Measurements from ENCODE around the gene RIN2. TPM values are rescaled to one million over a fixed set of nuclear protein-coding genes. Genes with fewer than 3 reads are reported as not detected.
A peak's percentile ranks its signal among the peaks of the same experiment; 100 is the strongest.

The RIN2 gene
- total RNA-seq, 4 donors from 2014 or later = 68.2 to 87.2 (median 79.6) TPM

DNA sequence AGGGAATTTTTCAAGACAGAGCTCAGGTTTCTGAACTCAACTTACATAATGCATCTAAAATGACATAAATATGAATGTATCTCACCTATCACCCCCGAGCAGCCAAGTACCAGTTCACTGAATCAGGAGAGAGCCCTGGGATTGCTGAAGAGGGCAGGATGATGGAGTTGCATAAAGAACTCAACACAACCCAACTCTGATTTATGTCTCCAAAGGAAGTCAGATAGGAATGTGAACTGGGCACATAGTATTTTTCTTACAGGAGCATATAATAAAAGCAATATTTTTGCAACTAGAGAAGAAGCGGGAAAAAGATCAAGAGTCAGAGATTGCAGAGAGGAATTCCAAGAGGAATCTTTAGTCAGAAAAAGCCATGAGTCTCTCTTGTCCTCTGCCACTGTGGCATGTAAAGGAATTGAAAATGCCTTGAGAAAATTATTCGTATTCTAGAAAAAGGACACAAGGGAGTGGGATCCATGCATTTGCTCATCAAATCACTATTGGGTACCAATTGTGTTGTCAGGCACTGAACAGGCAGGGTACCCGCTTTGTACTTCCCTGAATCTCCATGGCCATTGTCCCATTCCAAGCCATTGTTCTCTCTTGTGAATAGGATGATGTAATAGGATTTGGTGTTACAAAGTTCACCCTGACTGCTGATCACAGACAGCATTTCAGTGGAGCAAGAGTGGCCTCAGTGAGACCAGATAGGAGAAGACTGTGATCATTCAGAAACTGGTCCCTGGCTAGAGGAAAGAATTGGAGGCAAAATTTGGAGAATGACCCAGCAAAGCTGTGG lies 16.3 kb downstream of the RIN2 start:
- H3K27me3 ChIP-seq = no peaks in the 10 kb centered on the region
- no peak overlapping the region for H3K27ac ChIP-seq
- 87% methylated on average over 4 of the region's 4 CpGs for WGBS
- no peaks in the 10 kb centered on the region for H3K36me3 ChIP-seq
- no peak overlapping the region for H3K4me3 ChIP-seq
- no peaks in the 10 kb centered on the region for H3K9me3 ChIP-seq
- H3K4me1 ChIP-seq = peaks cover 41% of the 10 kb centered on the region
- DNase-seq (ENCODE audit: low spot score in 2 of 2) = no peak
- TF ChIP-seq EP300 (IDR thresholded peaks at IDR 0.05) (no peak), POLR2A (IDR thresholded peaks at IDR 0.05) (no peak)
- TF ChIP-seq, protein P1, sequence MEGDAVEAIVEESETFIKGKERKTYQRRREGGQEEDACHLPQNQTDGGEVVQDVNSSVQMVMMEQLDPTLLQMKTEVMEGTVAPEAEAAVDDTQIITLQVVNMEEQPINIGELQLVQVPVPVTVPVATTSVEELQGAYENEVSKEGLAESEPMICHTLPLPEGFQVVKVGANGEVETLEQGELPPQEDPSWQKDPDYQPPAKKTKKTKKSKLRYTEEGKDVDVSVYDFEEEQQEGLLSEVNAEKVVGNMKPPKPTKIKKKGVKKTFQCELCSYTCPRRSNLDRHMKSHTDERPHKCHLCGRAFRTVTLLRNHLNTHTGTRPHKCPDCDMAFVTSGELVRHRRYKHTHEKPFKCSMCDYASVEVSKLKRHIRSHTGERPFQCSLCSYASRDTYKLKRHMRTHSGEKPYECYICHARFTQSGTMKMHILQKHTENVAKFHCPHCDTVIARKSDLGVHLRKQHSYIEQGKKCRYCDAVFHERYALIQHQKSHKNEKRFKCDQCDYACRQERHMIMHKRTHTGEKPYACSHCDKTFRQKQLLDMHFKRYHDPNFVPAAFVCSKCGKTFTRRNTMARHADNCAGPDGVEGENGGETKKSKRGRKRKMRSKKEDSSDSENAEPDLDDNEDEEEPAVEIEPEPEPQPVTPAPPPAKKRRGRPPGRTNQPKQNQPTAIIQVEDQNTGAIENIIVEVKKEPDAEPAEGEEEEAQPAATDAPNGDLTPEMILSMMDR (IDR thresholded peaks at IDR 0.05) = no peak

DNA sequence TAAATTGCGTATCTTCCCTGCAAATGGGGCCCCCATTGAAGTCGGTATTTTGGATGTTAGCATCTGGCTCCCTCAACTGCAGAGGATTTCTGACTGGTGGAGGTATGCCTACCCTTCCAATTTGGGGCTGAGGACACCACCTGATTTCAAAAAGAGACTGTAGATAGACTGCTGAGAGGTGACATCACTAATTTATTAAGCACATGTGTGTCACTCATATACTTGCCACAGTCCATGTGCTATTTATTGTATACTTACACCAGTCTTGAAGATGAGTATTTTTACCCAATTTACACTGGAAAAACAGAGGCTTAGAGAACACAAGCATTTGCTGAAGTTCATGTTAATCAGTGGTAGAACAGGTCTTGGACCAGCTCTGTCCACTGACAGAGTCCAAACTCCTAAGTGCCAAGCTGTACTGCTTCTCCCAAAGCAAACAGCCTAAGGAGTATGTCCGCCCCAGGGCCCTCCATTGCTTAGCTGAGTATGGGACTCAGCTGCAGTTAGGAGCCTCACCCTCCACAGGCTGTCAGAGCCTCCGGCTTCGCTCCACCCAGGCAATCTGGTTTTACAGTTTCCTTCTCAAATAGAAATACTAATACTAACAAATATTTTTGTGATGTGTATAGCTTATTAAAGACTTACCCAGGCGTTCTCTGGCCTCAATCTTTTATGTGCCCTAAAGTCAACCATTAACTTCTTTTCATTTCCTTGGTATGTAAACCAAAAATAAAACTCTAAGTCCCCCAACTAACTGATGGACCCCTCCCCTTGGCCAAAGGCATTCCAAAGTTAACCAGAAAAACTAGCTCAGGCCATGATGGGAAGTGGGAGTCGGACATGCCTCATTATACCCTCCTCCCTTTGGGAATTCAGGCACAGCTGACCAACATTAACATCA lies 17.5 kb downstream of the RIN2 start:
- no peak for DNase-seq (ENCODE audit: low spot score in 2 of 2)
- Histone ChIP-seq H3K27me3 (no peaks in the 10 kb centered on the region), H3K36me3 (no peaks in the 10 kb centered on the region), H3K4me1 (peaks cover 46% of the 10 kb centered on the region), H3K27ac (peak overlapping the region; percentile 14), H3K9me3 (no peaks in the 10 kb centered on the region), H3K4me3 (no peak overlapping the region)
- 68% methylated on average over 7 of the region's 7 CpGs for WGBS
- no peak for TF ChIP-seq POLR2A (IDR thresholded peaks at IDR 0.05)
- no peak for TF ChIP-seq EP300 (IDR thresholded peaks at IDR 0.05)
- TF ChIP-seq POLR2AphosphoS5 (IDR thresholded peaks at IDR 0.05) = no peak
- TF ChIP-seq, protein P1 (IDR thresholded peaks at IDR 0.05) = no peak

DNA sequence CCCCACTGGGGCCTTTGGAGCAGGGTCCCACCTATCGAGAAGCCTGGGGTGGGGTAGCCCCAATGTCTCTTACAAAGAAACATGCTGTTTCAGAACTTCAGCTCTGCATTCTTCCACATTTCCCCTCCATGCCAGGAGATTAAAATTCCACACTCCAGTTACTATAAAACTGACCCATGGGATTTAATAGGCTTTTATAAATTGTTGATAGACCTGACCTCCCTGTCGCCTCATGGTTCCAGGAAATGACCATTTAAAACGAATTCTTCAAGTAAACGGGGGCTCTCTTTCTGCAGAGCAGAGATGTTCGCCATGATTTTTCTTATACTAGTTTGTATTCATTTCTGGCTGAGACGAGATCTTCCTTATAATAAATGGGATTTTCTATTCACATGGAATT lies 19.3 kb downstream of the RIN2 start:
- H3K27ac ChIP-seq = peak overlapping the region; percentile 43
- TF ChIP-seq, protein P1 (IDR thresholded peaks at IDR 0.05) = no peak
- no peak for TF ChIP-seq EP300 (IDR thresholded peaks at IDR 0.05)
- no peak for TF ChIP-seq POLR2A (IDR thresholded peaks at IDR 0.05)
- no peak for TF ChIP-seq POLR2AphosphoS5 (IDR thresholded peaks at IDR 0.05)

DNA sequence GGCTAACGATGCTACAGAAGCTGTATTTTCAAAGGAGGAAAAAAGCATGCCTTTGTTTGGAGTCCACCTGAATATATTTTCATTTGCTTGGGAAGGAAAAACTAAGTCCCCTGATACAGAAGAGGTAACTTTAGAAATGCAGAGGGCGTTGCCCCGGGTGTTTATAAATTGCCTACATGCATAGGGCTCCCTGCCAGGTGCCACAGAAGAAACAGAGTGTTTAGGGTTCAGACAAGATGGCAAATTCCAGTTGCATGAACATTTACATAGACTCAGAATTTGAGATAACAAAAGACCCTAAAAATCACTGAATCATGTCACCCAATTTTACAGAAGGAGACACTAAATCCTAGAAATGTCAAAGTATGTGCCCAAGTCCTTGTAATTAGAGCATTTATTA lies 19.9 kb downstream of the RIN2 start:
- no peak for DNase-seq (ENCODE audit: low spot score in 2 of 2)
- WGBS = 53% methylated on average over 3 of the region's 3 CpGs
- no peak overlapping the region for H3K4me3 ChIP-seq
- peaks cover 46% of the 10 kb centered on the region for H3K4me1 ChIP-seq
- peak overlapping the region; percentile 43 for H3K27ac ChIP-seq
- no peaks in the 10 kb centered on the region for H3K36me3 ChIP-seq
- TF ChIP-seq POLR2A (IDR thresholded peaks at IDR 0.05) (no peak), POLR2AphosphoS5 (IDR thresholded peaks at IDR 0.05) (no peak), EP300 (IDR thresholded peaks at IDR 0.05) (no peak)
- TF ChIP-seq, protein P1 (IDR thresholded peaks at IDR 0.05) = no peak
- H3K9me3 ChIP-seq = no peaks in the 10 kb centered on the region
- no peaks in the 10 kb centered on the region for H3K27me3 ChIP-seq

More for the DNA sequence above, 19.3 kb downstream of the RIN2 start:
- Histone ChIP-seq H3K4me3 (no peak overlapping the region), H3K4me1 (peaks cover 46% of the 10 kb centered on the region), H3K27me3 (no peaks in the 10 kb centered on the region), H3K36me3 (no peaks in the 10 kb centered on the region), H3K9me3 (no peaks in the 10 kb centered on the region)
- no peak for DNase-seq (ENCODE audit: low spot score in 2 of 2)
- WGBS = 56% methylated on average over 6 of the region's 6 CpGs

DNA sequence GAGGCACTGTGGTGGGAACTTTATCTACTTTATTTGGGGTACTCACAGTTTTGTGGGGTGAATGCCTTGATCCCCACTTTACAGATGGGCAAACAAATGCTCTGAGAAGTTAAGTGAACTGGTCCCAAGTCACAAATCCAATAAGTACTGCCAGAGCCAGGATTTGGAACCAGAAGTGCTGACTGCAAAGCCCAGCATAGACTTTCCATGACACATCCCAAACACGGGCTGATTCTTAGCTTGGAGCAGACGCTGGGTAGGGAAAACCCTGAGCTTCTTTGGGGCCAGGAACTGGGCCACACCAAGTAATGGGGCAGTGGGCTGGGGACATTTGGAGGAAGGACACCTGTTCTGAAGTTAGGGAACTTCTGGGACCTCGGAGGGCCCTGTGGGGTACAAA lies 20.3 kb downstream of the RIN2 start:
- H3K36me3 ChIP-seq = no peaks in the 10 kb centered on the region
- H3K27me3 ChIP-seq = no peaks in the 10 kb centered on the region
- no peak for DNase-seq (ENCODE audit: low spot score in 2 of 2)
- H3K27ac ChIP-seq = peak overlapping the region; percentile 53
- no peaks in the 10 kb centered on the region for H3K9me3 ChIP-seq
- H3K4me3 ChIP-seq = no peak overlapping the region
- H3K4me1 ChIP-seq = peaks cover 48% of the 10 kb centered on the region
- WGBS = 59% methylated on average over 3 of the region's 3 CpGs
- no peak for TF ChIP-seq POLR2AphosphoS5 (IDR thresholded peaks at IDR 0.05)
- TF ChIP-seq EP300 (IDR thresholded peaks at IDR 0.05) = no peak
- TF ChIP-seq, protein P1 (IDR thresholded peaks at IDR 0.05) = no peak
- TF ChIP-seq POLR2A (IDR thresholded peaks at IDR 0.05) = no peak

Measured in suprapubic skin (tissue), 4 donors.